Stimulated activated CD4-positive, alpha-beta T cell treated with anti-CD3 and anti-CD28 coated beads, TNF-alpha, amount 100 ng/mL, for 24 hours (primary cell): ENCODE results near the gene NRSN2.
"Not testable (repeated sequence)": the region's sequence is repeated elsewhere in the genome, so short reads cannot be mapped to it uniquely, and the experiment has no call there.

ENCODE experiments used
- DNase-seq, 3 experiments: peaks; one replicate each; pipeline ENCODE4 v3.0.0-alpha.2; 2020; ENCODE audit warnings: low read depth in 3 of 3

The NRSN2 gene

DNA sequence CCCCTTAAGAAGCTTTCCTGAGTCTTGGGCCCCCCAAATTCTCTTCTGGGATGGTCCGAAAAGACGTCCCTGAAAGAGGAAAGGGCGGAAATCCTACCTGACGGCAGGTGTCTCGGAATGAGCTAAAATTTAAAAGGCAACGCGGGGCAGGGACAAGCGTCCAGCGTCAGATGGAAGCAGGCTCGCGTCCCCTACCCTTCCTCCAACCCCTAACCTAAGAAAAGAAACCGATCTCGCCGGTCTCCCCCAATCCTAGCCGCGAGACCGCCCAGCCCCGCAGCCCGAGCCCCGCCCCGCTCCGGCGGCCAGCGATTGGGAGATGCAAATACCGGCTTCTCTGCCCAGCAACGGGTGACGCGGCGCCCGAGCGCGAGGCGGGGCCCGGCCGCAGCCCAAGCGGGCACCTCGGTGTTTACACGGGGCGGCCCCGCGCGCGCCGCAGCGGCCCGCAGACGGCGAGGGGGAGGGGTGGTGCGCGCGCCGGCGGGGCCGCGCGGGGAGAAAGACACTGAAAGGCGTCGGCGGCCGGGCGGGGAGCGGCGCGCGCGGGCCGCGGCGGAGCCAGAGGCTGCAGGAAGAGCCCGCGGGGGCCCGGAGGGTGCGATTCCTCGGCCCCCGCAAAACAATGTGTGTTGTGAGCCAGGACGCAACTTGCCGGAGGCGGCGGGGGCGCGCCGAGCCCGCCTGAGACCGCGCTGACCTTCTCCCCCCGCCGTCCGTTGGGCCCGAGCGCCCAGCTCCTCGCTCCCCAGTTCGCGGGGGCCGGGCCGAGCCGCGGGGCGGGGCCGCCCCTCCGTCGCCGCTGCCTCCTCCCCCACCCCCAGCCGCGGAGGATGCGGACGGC, 21.6 kb upstream of the NRSN2 start, which contains the start of gene SOX12:
SOX12 (plus strand) TSS at position 508 of the 844 bp plus-strand sequence. CDS start 373 bp downstream, outside the sequence.
- DNase-seq = peak; percentile 94 to 98 (median 96)

DNA sequence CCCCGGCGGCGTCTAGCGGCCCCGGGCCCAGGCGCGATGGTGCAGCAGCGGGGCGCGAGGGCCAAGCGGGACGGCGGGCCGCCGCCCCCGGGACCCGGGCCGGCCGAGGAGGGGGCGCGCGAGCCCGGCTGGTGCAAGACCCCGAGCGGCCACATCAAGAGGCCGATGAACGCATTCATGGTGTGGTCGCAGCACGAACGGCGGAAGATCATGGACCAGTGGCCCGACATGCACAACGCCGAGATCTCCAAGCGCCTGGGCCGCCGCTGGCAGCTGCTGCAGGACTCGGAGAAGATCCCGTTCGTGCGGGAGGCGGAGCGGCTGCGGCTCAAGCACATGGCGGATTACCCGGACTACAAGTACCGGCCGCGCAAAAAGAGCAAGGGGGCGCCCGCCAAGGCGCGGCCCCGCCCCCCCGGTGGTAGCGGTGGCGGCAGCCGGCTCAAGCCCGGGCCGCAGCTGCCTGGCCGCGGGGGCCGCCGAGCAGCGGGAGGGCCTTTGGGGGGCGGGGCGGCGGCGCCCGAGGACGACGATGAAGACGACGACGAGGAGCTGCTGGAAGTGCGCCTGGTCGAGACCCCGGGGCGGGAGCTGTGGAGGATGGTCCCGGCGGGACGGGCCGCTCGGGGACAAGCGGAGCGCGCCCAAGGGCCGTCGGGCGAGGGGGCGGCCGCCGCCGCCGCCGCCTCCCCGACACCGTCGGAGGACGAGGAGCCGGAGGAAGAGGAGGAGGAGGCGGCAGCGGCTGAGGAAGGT, 20.8 kb upstream of the NRSN2 start:
- DNase-seq = peak in 1 of 3 experiments; percentile 45

DNA sequence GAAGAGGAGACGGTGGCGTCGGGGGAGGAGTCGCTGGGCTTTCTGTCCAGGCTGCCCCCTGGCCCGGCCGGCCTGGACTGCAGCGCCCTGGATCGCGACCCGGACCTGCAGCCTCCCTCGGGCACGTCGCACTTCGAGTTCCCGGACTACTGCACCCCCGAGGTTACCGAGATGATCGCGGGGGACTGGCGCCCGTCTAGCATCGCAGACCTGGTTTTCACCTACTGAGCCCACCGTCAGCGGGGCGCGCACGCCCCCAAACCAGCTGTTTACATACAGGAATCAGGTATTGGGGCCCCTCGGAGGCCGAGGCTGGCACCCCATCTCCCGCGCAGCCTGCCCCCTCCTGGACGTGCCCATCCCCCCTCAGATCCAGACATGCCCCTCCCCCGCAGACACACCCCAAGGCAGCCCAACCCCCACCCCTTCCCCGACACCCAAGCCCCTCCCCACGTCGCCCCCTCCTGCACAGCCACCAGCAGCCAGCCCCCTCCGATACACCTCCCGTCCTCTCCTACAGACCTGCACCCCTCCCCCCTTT, 20.2 kb upstream of the NRSN2 start:
- DNase-seq = no peak

DNA sequence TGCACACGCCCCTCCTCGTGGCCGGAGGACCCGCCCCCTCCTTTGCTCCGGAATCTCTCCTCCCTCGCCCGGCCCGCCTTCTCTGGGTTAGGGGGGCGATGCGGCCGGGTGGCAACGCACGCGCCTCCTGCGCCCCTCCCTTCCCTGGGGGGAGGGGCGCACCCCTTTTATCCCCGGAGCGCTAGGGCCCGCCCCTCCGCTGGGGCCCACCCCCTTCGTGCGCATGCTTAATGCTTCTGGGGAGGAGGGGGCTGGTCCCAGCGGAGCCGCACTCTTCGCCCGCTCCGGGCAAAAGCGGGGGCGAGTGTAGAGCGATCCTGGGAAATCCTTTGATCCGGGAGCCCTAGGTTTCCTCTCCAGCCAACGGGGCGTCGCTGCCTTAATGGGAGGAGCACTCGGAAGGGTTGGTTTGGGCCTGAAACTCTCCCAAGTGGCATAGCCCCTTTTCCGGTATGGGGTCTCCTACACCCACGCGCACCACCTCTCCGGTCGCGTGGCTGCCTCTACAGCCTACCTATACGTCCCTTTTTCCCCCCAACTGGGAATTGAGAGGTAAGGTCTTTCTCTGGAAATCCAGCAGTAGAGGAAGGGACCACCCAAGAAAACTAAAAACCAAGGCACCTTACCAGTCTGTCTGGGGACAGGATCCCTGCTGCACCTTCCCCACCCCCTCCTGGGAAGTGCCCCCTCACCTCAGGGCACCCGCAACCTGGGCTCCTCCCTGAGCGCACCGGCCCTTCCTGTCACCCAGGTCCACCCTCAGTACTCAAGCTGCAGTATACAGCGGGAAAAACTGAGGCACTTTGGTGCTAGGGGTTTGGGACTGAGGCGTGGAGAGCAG, 19.5 kb upstream of the NRSN2 start:
- peak in 1 of 3 experiments; percentile 69 for DNase-seq

DNA sequence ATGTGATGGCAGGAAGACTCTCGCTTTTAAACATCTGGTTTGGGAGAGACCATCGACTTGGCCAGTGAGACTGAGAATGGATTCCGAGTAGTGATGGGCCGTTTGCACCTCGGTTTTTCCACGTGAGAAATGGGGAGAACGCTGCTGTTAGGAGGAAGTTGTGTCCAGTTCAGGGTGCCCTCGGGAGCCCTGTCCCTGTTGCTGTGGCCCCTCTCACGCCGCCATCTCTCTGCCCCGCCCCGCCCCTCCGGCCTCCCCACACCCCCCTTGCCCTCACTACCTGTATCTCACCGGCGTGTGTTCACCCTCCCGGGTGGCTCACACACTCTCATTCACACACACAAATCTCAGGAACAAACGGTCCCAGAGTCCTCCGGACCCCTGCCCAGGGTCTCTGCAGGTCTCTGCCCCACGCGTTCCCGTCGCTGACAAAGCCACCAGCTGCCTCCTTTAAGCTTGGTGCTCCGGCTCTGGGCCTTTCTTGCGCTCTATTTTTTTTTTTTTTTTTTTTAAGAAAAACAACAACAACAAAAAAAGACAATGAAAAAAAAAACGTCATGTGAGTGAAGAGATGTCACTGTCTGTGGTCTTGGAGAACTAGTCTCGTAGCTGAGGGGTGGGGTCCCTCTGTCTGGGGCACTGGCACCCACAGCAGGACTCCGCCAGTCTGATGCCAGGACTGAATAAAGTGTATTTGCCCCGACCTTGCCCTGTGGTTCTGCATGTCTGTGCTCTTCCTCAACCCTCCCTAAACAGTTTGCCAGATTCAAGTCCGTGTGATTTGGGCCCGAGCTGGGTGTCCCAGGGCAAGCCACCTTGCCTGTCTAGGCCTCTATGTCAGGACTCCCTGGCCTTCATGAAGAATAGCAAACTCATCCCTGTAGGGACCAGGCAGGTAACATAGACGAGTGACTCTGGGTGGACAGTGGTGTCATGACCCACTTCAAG, 18.6 kb upstream of the NRSN2 start:
- no peak for DNase-seq

DNA sequence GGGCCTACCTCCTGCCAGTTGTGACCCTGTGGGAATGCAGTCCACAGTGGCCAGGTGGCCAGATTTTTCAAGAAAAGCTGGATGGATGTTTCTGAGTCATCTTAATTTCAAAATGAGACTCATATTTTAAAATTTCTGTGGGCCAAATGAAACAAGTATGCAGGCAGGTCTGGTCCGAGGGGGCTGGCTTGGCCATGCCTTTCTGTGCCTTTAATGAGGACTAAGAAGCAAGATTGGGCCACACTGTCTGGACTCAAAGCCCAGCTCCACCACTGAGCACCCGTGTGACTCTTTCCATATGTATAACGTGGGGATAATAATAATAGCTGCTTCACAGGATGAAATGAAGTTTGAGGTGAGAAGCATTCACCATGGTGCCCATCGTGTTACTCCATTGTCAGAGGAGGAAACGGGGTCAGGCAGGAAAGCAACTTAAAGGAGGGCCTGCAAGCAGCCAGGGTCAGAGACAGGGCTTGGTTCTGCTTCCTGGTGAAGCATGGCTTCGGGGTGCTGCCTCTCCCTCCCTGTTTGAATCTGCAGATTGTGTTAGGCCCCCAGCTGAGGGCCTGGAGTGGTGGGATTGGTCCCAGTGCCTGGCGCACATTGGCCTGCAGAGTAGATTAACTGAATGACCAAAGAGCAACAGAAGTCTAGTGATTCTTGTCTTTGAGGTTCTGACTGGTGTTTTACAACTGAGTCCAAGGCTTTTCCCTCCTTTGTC, 17.8 kb upstream of the NRSN2 start:
- DNase-seq = no peak

DNA sequence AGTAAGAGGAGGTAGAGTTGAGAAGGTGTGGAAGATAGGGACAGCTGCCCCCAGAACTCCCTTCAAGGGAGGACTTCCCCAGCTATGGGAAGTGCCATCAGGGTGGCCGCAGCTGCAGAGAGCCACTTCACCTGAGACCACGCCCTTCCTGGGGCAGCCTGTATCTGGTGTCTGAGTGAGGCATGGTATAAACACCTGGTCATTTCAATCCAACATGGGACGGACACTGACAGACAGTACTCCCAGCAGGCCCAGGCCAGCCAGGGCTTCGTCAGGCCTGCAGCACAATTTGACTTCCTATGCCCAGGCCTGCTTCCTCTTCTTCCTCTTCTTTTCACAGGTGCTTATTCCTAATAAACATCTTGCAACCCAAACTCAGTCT, 17.1 kb upstream of the NRSN2 start:
- no peak for DNase-seq

DNA sequence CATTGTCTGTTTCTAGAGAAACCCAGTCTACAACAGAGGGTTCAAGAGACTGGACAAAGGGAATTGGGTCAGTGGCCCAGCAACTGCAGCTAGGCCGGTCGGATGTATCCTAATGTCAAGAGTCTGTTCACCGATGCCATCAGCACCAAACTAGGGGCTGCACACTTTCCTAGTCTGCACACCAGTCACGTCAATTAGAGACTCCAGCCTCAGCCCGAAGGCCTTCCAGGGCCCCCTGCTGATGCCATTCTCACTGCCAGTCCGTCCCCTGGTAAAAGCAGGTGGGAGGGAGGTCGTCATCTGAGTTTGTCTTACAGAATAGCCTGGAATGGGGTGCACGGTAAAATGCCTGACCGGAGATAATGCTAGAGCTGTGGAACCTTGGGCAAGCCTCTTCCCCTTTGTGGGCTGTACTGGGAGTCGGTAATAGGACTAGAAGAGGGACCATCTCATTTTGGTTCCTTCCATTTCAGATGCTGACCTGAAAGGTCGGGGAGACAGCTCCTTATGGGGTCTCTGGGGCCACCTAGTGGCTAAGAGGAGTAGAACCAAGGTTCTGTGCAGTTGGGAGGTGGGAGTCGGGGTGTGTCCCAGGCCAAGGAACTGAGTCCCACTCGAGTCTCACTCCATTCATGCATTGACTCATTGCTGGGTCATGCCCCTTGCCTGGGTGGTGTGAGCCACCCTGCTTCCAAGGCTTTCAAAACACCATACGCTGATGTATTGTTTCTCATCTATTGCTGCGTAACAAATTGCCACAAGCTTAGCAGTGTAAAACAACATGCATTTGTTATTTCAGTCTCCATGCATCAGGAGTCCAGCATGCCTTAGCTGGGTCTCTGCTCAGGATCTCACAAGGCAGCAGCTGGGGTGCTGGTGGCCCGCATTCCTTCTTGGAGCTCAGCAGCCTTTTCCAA, 16.4 kb upstream of the NRSN2 start:
- peak in 1 of 3 experiments; percentile 42 for DNase-seq

DNA sequence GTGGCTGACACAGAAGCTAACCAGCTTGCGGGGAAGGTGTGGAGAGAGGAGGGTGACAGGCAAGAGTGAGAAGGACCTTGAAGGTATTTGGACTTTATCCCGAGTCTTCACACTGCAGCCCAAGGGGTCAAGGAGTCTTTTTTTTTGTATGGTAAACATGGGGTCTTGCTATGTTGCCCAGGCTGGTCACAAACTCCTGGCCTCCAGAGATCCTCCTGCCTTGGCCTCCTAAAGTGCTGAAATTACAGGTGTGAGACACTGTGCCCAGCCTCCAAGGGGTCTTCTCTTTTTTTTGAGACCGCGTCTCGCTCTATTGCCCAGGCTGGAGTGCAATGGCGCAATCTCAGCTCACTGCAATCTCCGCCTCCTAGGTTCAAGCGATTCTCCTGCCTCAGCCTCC, 12.3 kb upstream of the NRSN2 start:
- no peak for DNase-seq

DNA sequence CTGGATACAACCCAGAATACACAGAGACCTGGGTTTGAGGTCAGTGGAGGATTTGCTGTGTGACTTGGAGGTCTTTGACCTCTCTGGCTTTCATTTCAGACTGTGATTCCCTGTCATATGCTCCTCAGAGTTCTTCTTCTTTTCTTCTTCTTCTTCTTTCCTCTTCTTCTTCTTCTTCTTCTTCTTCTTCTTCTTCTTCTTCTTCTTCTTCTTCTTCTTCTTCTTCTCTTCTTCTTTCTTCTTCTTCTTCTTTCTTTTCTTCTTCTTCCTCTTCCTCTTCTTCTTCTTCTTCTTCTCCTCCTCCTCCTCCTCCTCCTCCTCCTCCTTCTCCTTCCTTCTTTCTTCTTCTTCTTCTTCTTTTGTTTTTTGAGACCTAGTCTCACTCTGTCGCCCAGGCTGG, 10.9 kb upstream of the NRSN2 start:
- not testable (repeated sequence) for DNase-seq

DNA sequence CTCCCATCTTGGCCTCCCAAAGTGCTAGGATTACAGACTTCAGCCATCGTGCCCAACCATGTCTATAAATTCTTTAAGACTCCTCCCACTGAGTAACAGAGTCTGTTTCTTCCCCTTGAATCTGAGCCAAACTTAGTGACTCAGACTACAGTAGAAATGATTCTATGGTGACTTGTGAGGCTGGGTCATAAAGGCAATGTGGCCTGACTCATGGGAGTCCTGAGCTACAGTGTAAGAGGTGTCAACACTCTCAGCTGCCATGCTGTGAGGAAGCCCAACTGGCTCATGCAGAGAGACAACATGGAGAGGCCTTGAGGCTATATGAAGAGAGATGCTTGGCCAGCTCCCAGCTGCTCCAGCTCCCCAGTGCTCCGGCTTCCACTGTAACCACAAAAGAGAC, 5.2 kb upstream of the NRSN2 start:
- DNase-seq = peak in 1 of 3 experiments; percentile 53

DNA sequence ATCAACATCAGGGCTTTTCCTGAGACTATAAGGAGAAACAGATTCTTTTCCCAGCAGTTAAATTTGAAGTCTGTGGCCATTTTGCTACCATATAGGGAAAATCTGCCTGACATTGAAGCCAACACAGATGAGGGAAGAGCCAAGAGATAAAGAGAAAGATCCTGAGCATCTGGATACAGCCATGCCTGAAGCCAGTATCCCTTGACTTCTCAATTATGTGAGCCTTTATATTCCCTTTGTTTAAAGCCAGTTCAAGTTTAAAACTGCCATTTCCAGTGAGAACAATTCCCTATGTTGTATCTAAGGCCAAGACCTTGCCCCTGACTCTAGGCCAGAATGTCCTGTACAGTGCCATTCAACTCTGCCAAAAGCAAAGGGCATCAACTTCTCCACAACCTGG, 3.8 kb upstream of the NRSN2 start:
- no peak for DNase-seq

DNA sequence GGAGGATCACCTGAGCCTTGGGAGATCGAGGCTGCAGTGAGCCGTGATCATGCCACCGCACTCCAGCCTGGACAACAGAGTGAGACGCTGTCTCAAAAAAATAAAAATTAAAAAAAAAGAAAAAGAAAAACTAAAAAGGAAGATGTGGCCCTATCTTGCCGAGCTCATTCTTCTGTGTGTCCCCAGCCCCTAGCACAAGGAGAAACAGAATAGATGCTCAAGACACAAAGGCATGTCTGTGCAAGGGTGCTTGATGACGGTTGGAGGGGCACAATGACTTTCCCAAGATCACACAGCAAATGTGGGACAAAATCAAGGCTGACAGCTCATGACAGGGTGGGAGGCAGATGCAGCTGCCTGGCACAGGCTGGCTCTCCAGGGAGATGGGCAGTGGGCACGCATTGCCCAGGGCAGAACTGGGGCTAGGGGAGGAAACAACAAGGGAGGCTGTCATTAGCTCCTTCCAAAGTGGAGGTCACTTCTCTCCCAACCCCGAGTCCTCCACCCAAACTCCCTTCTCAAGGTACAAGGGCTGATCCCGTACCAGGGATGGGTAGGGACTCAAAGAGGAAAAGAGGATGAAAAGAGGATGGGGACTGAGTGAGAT, 775 bp upstream of the NRSN2 start:
- no peak for DNase-seq

DNA sequence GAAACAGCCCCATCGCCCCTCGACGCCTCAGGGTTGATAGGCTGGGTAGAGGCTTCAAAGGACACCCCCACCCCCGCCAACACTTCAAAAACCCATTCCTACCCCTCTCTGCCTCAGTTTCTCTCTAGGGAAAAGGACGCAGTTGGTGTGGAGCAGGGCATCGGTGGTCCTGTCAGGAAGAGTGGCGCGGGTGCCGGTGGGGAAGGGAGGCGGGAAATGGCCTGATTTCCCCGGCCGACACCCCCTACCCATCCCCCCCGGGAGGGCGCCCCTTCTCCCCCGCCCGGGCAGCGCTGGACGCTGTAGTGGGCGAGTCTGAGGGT, 367 bp downstream of the NRSN2 start:
- DNase-seq = no peak

DNA sequence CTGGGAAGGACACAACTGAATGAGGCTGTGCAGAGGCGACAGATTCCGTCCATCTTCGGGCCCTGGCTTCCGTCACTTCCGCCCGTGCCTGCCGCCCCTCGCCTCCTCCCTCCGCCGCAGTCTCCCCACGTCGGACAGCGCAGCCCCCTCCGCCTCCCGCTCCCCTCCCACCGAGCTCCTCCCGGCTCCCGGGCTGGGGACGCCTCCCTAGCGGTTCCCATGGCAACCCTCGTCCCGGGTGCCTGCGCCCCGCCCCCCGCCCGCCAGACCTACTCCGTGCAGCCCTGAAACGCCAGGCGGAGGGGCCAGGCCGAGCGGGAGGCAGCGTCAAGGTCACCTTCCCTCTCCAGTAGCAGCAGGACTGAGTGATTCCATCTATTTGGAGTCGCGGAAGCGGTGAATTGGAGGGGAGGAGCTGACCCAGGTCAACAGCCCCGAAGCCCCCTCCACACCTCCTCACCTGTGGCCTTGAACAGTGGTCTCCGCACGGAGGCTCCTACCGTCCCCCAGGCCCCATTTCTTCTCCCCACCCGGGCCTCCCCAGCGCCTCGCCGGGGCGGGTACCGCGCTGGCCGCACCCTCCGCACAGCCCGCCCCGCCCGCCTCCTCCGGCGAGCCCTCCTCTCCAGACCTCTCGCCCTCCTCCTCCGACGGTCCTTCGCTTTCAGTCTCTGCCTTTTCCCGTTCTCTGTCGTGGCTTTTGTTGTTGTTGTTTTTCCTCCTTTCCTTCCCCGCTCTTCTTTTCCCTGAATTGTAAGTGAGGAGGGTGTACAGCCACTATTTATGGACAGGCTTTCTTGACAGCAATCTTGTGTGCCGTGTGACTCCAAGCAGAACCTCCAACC, 951 bp downstream of the NRSN2 start:
- peak in 1 of 3 experiments; percentile 70 for DNase-seq

DNA sequence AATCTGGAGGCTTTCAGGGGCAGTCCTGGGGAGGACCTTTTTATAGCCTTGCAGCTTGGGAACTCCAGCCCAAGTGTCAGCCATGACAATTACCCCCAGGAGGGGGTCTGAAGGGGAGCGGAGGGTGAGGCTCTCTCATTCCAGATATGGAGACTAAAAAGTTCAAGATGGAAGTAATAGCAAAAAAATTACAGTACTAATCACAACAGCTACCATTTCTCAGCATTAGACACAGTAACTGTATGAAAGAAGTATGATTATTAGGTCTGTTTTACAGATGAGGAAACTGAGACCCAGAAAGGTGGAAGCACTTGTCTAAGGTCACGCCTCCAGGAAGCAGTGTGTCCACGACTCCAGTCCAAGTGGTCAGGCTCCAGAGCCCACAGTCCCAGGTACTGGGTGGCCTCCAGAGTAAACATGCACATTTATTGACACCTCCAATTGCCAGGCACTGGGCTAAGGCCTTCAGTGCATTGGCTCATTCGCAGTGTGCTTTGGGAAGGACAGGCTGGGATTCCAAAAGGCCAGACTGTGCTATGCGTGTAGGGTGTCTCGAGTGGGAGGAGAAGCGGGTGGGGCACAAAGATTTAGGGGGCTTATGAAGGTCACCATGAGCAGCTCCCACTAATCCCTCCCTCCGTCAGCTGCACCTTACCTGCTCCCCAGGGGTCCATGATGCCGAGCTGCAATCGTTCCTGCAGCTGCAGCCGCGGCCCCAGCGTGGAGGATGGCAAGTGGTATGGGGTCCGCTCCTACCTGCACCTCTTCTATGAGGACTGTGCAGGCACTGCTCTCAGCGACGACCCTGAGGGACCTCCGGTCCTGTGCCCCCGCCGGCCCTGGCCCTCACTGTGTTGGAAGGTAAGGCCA, 2.3 kb downstream of the NRSN2 start:
- DNase-seq = no peak

DNA sequence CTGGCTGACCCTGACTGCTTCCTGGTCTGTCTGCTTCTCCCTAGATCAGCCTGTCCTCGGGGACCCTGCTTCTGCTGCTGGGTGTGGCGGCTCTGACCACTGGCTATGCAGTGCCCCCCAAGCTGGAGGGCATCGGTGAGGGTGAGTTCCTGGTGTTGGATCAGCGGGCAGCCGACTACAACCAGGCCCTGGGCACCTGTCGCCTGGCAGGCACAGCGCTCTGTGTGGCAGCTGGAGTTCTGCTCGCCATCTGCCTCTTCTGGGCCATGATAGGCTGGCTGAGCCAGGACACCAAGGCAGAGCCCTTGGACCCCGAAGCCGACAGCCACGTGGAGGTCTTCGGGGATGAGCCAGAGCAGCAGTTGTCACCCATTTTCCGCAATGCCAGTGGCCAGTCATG, 6.3 kb downstream of the NRSN2 start:
- no peak for DNase-seq
